Omental fat pad (tissue), 4 donors: ENCODE results near the gene CASS4. TPM values are rescaled to one million over a fixed set of nuclear protein-coding genes. Genes with fewer than 3 reads are reported as not detected.
"Not testable (repeated sequence)": the region's sequence is repeated elsewhere in the genome, so short reads cannot be mapped to it uniquely, and the experiment has no call there.

ENCODE experiments used
- ATAC-seq: fragments of 150-250 bp; one replicate; pipeline ENCODE4 v1.9.1; 2016; ENCODE audit warnings: mild to moderate bottlenecking, moderate library complexity; ENCODE audit not compliant: low FRiP score
- DNase-seq: peaks from one replicate; pipeline ENCODE4 v3.0.0-alpha.2; 2019; ENCODE audit warnings: low spot score
- CTCF ChIP-seq, 3 donors: fragments of 450-650 bp; IDR thresholded peaks; one replicate each; pipeline ENCODE4 v1.5.1; 2016 to 2017; ENCODE audit warnings: antibody characterized with exemption in 3 of 3, mild to moderate bottlenecking in 3 of 3, moderate library complexity in 2 of 3
- total RNA-seq, 4 donors: library from RNA; depleted of rRNA; stranded (reverse); fragments of >200 nt; gene quantifications; one replicate each; pipeline ENCODE4 v1.1.0, GENCODE V29; 2016

The CASS4 gene
- total RNA-seq, 4 donors from 2014 or later, result 3.5 to 10.6 (median 6.0) TPM

- no peak for ATAC-seq
These were observed 28.7 kb upstream of the CASS4 start for GRCh38 chr20:56383334-56383733.

GRCh38 chr20:56385130-56385529 is 26.9 kb upstream of the CASS4 start:
- no peak for TF ChIP-seq CTCF (IDR thresholded peaks at IDR 0.05)
- DNase-seq, result no peak
- ATAC-seq, result no peak

More at GRCh38 chr20:56383334-56383733, 28.7 kb upstream of the CASS4 start:
- no peak for TF ChIP-seq CTCF (IDR thresholded peaks at IDR 0.05)
- DNase-seq, result no peak

GRCh38 chr20:56386219-56386618 is 25.8 kb upstream of the CASS4 start:
- TF ChIP-seq CTCF (IDR thresholded peaks at IDR 0.05), result no peak
- DNase-seq (no peak), ATAC-seq (no peak)

- DNase-seq (no peak), ATAC-seq (no peak)
- no peak for TF ChIP-seq CTCF (IDR thresholded peaks at IDR 0.05)
These were observed 23.2 kb upstream of the CASS4 start for GRCh38 chr20:56388882-56389281.

- DNase-seq (no peak), ATAC-seq (no peak)
- TF ChIP-seq CTCF (IDR thresholded peaks at IDR 0.05), result no peak
These were observed 22.3 kb upstream of the CASS4 start for GRCh38 chr20:56389807-56390206.

GRCh38 chr20:56390396-56390795 is 21.7 kb upstream of the CASS4 start:
- not testable (repeated sequence) for DNase-seq, ATAC-seq

GRCh38 chr20:56391037-56391436 is 21.0 kb upstream of the CASS4 start:
- TF ChIP-seq CTCF (IDR thresholded peaks at IDR 0.05), result no peak
- DNase-seq, result no peak
- no peak for ATAC-seq

- DNase-seq, result no peak
- peak; percentile 27 for ATAC-seq
These were observed 20.4 kb upstream of the CASS4 start for GRCh38 chr20:56391596-56392131.

More at GRCh38 chr20:56391596-56392131, 20.4 kb upstream of the CASS4 start:
- TF ChIP-seq CTCF (IDR thresholded peaks at IDR 0.05), result no peak
